GM18505 (cell line): ENCODE data around the gene SKIDA1.

Experiments used
- ATAC-seq: cut with Tn5 transposase; IDR thresholded peaks from one replicate; pipeline ENCODE4 v1.9.1; 2021; ENCODE audit not compliant: unreplicated experiment
- POLR2A ChIP-seq: IDR thresholded peaks from 4 replicates; pipeline ENCODE4 v1.6.1; 2011; ENCODE audit warnings: borderline replicate concordance; ENCODE audit not compliant: insufficient read depth, insufficient read length; ENCODE audit errors: extremely low read depth

The SKIDA1 gene

DNA sequence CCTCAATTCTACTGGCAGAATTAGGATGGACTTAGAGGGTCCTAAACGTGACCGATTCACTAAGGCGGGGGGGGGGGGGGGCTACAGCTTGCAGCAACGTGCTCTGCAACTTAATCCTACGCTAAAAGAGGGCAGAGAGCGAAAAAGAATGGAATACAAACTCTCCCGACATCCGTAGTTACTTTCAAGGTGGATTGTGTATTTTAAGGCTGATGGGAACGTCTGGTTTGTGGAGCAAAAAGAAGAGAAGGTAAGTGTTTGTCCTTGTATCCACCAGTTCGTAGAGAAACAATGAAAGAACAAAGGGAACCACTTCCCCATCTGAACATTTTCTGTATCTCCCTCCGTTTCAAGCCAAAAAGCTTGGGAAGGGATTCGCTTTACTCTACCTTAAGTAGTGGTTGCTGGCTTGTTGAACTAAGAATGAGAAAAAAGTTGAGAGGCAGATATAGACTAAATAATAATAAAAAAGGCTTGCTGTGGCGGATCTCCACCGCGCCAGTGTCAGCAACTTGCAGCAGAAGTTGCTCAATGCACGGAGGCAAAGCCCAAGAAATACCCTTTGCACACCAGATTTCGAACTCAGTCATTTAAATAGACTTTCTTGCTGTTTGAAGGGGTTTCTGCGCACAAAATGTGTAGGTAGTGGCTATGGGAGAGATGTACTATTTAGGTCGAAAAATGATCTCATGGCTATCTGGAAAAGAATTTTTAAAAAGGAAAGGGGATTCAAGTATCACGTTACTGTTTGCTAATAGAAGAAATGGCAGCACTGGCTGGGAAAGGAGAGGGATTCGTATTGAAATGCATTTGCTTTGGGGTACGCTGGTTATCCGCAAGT lies 736 bp downstream of the SKIDA1 start:
- TF ChIP-seq POLR2A: no peak
- no peak for ATAC-seq

DNA sequence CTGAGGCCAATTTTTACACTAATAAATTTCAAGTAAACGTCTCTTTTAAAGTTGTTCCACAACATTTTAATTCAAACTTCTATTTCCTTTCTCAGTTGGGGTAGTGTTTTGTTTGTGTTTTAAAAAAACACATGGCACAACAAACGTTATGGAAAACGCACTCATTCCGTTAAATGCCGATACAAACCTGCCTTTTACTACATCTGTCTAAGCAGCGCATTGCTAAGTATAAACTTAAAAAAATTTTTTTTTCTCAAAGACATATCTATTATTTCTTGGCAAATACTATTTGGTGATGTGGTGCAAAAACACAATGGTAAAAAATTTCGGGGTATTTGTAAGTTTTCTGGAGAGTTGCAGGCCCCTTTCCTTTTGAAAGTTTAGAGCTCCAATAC lies 1.4 kb downstream of the SKIDA1 start:
- ATAC-seq: no peak
- TF ChIP-seq POLR2A: no peak

DNA sequence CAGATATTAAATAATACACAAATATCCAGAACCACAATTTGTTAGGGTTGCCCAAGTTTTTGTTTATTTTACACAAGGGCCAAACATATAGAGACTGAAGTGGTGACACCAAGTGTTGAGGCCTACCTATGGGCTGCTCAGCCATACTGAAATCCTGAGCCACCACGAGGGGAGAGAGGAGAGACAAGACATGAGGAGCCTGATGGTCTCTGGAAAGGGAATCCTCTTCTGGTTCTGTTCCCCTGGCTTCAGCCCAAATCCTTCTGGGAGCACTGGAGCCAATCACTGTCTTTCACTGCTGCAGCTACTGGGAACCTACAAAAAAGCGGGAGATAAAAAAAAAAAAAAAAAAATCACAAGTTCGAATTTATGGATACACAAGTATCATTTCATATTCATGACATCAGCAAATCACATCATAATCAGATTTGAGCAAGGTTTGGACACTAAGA lies 1.9 kb downstream of the SKIDA1 start:
- ATAC-seq: no peak
- TF ChIP-seq POLR2A: no peak

DNA sequence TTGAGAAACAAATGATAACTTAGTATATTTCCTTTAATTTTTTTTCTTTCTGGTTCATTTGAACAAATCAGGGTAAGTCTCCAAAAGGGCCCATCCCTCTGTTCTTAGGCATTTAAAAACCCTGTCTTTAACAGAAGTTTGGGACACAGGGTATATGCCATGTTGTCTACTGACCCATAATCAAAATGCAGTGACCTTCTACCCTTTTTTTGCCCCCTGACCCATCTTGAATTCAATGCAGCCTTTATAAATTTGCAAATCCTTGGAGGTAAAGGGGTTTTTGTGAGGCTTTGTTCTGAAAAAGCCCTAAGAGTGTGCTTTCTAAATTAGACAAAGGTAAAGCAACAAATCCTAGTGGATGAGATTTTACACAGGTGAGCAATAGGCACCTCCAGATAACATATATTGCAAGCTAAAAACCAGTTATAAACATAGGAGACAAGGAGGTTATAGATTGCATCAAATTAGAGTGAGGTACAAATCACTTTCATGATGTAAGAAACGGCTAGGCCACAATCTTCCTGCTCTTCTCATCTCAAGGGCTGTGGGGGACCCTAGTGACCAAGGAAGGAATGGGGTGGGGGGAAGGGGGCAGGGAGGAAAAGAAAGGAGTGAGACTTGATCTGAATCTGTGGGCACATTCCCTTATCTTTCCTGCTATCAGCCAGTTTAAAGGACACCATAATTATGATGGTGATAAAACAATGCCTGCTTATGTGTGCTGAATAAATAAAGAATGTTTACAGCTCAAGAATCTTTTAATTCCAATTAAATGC lies 2.7 kb downstream of the SKIDA1 start:
- no peak for TF ChIP-seq POLR2A
- ATAC-seq: no peak

DNA sequence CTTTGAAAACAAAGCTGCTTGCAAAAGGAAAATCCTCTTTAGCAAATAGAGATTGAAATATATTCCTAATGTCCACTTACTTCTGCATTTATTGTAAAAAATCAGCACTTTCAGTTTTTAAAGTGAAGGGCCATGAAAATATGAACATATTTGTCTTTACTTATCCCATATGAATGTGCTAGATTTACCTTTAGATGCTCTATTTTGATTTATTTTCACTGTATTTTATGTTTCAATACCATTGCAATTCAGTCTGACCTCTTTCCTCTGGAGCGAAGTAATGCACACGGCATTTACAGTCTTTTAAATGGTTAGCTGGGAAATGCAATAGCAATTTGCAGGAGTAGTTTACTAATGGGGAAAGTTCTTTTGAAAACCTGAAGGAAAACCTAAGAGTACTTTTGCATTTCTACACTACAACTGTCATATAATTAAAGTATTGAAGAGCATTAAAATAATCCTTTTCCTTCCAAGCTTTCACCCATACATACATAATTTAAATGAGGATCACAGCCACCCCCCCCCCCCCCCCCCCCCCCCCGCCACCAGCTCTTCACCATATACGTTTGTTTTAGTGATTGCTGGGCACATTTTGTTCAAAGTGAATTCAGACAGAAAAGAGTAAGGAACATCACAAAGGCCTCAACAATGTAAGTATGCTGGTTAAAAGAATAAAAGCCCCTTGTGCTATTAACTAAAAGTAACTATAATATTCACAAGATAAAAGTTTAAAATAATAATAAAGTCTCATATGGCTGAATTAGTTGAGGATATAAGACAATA lies 3.5 kb downstream of the SKIDA1 start:
- ATAC-seq: no peak
- TF ChIP-seq POLR2A: no peak

DNA sequence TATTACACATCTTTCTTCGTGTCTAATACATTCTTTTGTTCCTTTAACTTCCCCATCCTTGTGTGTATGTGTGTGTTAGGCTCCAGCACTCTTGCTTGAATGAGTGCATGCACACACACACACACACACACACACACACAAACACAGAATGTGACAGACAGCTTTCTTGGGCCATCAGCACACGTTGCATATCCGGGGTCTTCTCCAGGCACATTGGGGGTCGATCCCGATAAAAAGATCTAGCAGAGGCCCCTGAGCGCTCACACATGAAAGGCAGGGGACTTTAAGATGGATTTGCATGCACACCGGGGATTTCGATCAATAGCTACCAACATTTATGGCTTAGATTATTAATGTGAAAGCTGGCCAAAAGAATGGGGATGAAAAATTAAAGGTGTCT lies 4.5 kb downstream of the SKIDA1 start:
- no peak for ATAC-seq
- TF ChIP-seq POLR2A: no peak

DNA sequence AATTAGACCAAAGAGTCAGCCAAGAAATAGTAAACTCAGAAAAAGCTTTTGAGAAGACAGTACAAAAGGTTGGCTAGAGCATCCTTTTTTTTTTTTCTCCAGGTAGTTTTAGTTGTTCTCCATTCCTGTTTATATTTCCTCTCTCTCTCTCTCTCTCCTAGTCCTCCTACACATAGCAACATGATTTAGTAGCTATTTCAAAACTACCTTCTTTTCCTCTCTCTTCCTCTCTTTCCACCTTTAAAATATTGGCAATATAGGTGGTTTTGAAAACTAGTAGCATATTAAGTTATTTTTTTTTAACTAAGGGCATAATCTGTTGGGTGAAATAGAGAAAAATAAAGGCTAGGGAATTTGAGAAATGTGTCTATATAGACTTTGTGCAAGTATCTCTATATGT lies 5.0 kb downstream of the SKIDA1 start:
- no peak for ATAC-seq
- TF ChIP-seq POLR2A: no peak

DNA sequence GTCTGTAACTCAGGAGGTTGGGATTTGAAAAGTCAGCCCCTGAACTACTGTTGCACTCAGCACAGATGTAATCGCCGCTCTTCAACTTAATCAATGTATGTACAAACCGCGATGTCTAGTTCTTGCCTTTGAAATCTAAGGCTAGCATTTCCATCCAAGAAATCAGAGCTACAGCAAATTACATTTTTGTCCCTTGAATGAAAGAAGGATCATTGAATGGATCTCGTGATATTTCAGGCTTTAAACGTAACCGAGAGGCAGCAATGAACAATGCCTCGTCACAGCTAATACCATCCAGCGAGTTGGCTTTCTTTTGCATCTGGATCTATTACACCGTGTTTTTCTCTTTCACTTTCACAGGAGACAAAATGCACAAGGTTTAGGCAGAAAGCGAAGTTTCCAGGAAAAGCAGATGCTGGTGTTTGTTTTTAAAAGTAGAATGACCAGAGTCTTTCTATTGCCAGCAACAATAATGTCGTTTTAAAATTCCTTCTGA lies 5.5 kb downstream of the SKIDA1 start:
- no peak for ATAC-seq
- TF ChIP-seq POLR2A: no peak

DNA sequence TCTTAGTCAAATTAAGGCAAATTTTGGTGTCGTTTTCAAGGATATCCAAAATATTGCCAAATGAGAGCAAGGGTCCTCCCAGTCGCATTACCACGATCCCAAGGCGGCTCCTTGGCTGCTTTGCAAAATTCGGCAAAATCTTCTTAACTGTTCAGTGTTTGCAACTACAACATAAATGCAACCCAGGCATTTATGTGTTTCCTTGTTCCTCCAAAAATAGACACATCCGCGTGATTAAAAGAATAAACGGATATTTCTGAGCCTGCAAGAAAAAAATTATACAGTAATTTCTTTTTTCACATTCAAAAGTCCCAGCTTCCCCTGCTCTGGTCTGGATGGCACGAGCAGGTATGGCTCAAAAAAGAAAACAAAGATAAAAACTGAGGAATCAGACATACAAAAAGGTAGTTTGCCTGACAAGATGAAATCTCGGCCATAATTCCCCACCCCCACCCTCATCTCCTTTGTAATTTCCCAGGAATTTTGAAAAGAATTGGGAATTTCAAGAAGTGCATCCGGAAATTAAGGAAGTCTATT lies 6.0 kb downstream of the SKIDA1 start:
- no peak for TF ChIP-seq POLR2A
- ATAC-seq: no peak

DNA sequence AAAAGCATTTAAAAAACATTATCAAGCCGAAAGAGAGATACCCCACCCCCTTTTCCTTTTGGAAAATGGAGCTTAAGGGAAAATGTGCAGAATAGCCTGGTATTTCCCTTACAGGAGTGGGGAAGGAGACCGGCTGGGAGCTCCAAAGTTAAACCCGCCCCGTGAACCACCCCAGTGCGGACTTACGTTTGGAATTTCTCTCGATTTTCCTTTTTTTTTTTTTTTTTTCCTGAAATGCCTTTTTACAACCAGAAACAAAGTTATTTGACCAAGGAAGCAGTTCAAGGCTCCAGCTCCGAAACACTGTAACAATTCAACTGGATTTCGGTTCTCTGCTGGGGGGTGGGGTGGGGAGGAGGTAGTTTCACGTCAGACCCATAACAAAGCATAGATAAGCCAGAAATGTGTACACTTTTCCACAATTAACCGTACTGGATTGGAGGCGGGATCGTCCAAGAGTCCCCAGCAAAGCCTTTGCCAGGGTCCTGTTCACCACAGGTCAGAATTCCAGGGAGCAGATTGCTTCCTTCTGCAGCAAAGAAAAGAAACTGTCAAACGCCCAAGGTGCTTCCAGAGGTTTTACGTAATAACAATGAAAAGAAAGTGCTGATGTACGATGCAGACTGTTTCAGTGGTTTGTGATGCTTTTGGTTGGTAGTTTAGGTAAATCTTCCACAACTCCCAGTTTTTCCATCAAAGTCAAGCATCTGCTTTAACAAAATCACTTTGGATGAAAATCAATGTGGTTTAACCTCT lies 6.7 kb downstream of the SKIDA1 start:
- ATAC-seq: no peak
- no peak for TF ChIP-seq POLR2A

DNA sequence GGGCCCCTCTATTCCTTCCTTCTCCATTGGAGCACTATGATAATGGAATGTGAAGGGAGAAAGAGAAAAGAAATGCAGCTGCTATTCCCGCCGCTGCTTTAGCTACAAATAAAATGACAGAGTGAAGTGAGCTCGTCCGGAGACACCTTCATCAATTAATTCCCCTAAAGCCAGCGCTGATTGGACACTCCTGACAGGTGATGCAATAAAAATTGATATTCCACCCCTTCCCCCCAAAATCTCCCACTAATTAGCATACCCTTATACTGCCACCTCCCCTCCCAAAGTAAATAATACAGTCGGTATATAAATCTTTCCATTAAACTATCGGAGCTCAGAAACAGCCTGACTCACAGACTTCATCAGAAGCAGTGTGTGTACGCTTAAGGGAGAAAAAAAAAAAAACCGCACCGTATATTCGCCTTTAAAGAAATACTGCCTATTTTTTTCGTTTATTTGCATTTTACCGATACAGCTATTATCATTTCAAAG lies 7.3 kb downstream of the SKIDA1 start:
- no peak for TF ChIP-seq POLR2A
- ATAC-seq: no peak
